Transverse colon (tissue), 4 donors: ENCODE data around the gene RRP1B.

Source experiments
- CTCF ChIP-seq, 5 experiments: fragments of 200-600 bp in 3 of 5; fragments of 450-650 bp in 2 of 5; sonication (generic) in 3 of 5; IDR thresholded peaks; 1 replicate in 2 of 5; 2 replicates in 3 of 5; pipeline ENCODE4 v1.5.1; 2016 to 2017; ENCODE audit warnings: antibody characterized with exemption in 5 of 5, inconsistent platforms in 3 of 5, mild to moderate bottlenecking in 2 of 5, moderate library complexity in 1 of 5
- EP300 ChIP-seq: sonication (generic); formaldehyde crosslinking; IDR thresholded peaks from one replicate; pipeline ENCODE4 v1.6.1; 2017; ENCODE audit warnings: antibody characterized with exemption, low read depth
- POLR2A ChIP-seq: fragments of 450-650 bp; IDR thresholded peaks from one replicate; pipeline ENCODE4 v1.6.1; 2016; ENCODE audit warnings: antibody characterized with exemption, mild to moderate bottlenecking, moderate library complexity
- POLR2AphosphoS5 ChIP-seq, 3 donors: sonication (generic); formaldehyde crosslinking; IDR thresholded peaks; one replicate each; pipeline ENCODE4 v1.6.1; 2016; ENCODE audit warnings: antibody characterized with exemption in 3 of 3

GRCh38 chr21:43734131-43734927, 75.0 kb downstream of the RRP1B start:
- TF ChIP-seq CTCF (IDR thresholded peaks at IDR 0.05) (no peak), POLR2A (peak; percentile 5), POLR2AphosphoS5 (IDR thresholded peaks at IDR 0.05) (no peak), EP300 (no peak)
